T-cell (primary cell): ENCODE data around the gene PARP12. TPM values are rescaled to one million over a fixed set of nuclear protein-coding genes. Genes with fewer than 3 reads are reported as not detected.

ENCODE experiments used
- ATAC-seq, 4 experiments: fragments of 200-7000 bp in 3 of 4; fragments of 150-1000 bp in 1 of 4; cut with Tn5 transposase; replicated peaks in 1 of 4; 1 replicate in 3 of 4; 2 replicates in 1 of 4; pipeline ENCODE4 v1.10.0; 2021; ENCODE audit warnings: moderate library complexity in 3 of 4, mild to moderate bottlenecking in 2 of 4, moderate number of reproducible peaks in 1 of 4
- CTCF ChIA-PET, 2 donors: fragments of 300-600 bp; sonication (Branson Sonifier 250); formaldehyde crosslinking; loops; one replicate each; lab custom pipeline; 2022; ENCODE audit warnings: antibody characterized with exemption in 2 of 2; lab: Charles Lee
- POLR2A ChIA-PET, 2 donors: fragments of 300-600 bp; sonication (Branson Sonifier 250); formaldehyde crosslinking; loops; one replicate each; lab custom pipeline; 2022; ENCODE audit warnings: antibody characterized with exemption in 2 of 2; lab: Charles Lee
- DNase-seq, 35 experiments: peaks; one replicate each; pipeline versions ENCODE4 v3.0.0 to v3.0.0-alpha.2; 2013 to 2023
- H3K27ac ChIP-seq: one replicate; pipeline ENCODE4 v1.5.1; 2013; ENCODE audit warnings: low read length
- H3K27me3 ChIP-seq, 2 experiments: replicated peaks in 1 of 2; 1 replicate in 1 of 2; 2 replicates in 1 of 2; pipeline versions ENCODE4 v1.6.1 to v1.7.0; 2013; ENCODE audit warnings: low read length in 1 of 2, mixed read lengths in 1 of 2; ENCODE audit not compliant: control insufficient read depth in 2 of 2, insufficient read depth in 2 of 2; ENCODE audit errors: extremely low read depth in 1 of 2
- H3K36me3 ChIP-seq, 2 donors: 1 replicate in 1 of 2; 2 replicates in 1 of 2; pipeline versions ENCODE4 v1.6.1 to v1.7.0; 2013; ENCODE audit warnings: low read length in 1 of 2; ENCODE audit not compliant: control insufficient read depth in 2 of 2, insufficient read depth in 1 of 2; ENCODE audit errors: extremely low read depth in 1 of 2
- H3K4me1 ChIP-seq, 2 experiments: 1 replicate in 1 of 2; 2 replicates in 1 of 2; pipeline versions ENCODE4 v1.6.1 to v1.7.0; 2013; ENCODE audit warnings: low read length in 2 of 2, mixed read lengths in 1 of 2; ENCODE audit not compliant: insufficient read depth in 2 of 2, control insufficient read depth in 1 of 2; ENCODE audit errors: extremely low read depth in 1 of 2
- H3K4me3 ChIP-seq, 2 donors: 1 replicate in 1 of 2; 2 replicates in 1 of 2; pipeline versions ENCODE4 v1.5.1 to v1.7.0; 2013; ENCODE audit warnings: mild to moderate bottlenecking in 2 of 2, low read length in 1 of 2, moderate library complexity in 1 of 2; ENCODE audit not compliant: control insufficient read depth in 1 of 2; ENCODE audit errors: extremely low read depth in 1 of 2
- H3K9me3 ChIP-seq: 2 replicates; pipeline ENCODE4 v1.7.0; 2013
- H3K27ac Mint-ChIP-seq, 2 donors: one replicate each; pipeline ENCODE4 v1.8.0; 2020 to 2021; ENCODE audit warnings: mild to moderate bottlenecking in 2 of 2, mixed read lengths in 2 of 2
- H3K27me3 Mint-ChIP-seq, 2 donors: one replicate each; pipeline ENCODE4 v1.8.0; 2021 to 2022; ENCODE audit warnings: mixed read lengths in 2 of 2
- H3K36me3 Mint-ChIP-seq: one replicate; pipeline ENCODE4 v1.8.0; 2021; ENCODE audit warnings: mixed read lengths
- H3K4me1 Mint-ChIP-seq, 3 donors: one replicate each; pipeline ENCODE4 v1.8.0; 2020 to 2022; ENCODE audit warnings: mixed read lengths in 3 of 3, mild to moderate bottlenecking in 1 of 3
- H3K4me3 Mint-ChIP-seq, 3 donors: one replicate each; pipeline ENCODE4 v1.8.0; 2020 to 2022; ENCODE audit warnings: mild to moderate bottlenecking in 3 of 3, mixed read lengths in 3 of 3, moderate library complexity in 3 of 3
- H3K9me3 Mint-ChIP-seq, 3 donors: one replicate each; pipeline ENCODE4 v1.8.0; 2020 to 2022; ENCODE audit warnings: mixed read lengths in 3 of 3
- WGBS: methylation state at CpG from one replicate; pipeline ENCODE4 v1.1.5; 2013; ENCODE audit warnings: missing lambda C conversion rate; ENCODE audit not compliant: insufficient coverage; 5-methylcytosine and 5-hydroxymethylcytosine counted together
- total RNA-seq, 35 experiments: library from RNA in 6 of 35; stranded (reverse) in 6 of 35; fragments of 120-200 nt in 1 of 35; gene quantifications; one replicate each; pipeline versions ENCODE4 v1.2.1 to v1.2.4 and lab custom pipeline; 2013 to 2026

The PARP12 gene
- total RNA-seq, 5 donors from 2014 or later (not counting 1 experiment from before 2014, with no cell fraction given), result 104 to 129 (median 108) TPM

GRCh38 chr7:140084972-140085371, 22.2 kb upstream of the PARP12 start:
- peaks cover 32 to 51% (median 39%) of the 10 kb centered on the region in 3 donors for H3K4me1 Mint-ChIP-seq
- peak overlapping the region; percentile 42 for H3K27ac ChIP-seq
- H3K27me3 ChIP-seq, result no peaks in the 10 kb centered on the region
- POLR2A ChIA-PET, result interaction anchor here in 1 of 2 donors (0.6 kb wide), 1 partner anchor 1568 kb away, joined by 5 read pairs; no protein-coding TSS in a partner anchor
- no peaks in the 10 kb centered on the region for H3K9me3 Mint-ChIP-seq
- H3K4me3 Mint-ChIP-seq, result peak overlapping the region; percentile 0 to 2 (median 1)
- peaks cover 0 to 2% of the 10 kb centered on the region in 2 donors for H3K36me3 ChIP-seq
- CTCF ChIA-PET, result no interaction called here
- H3K36me3 Mint-ChIP-seq, result no peaks in the 10 kb centered on the region
- no peaks in the 10 kb centered on the region for H3K27me3 Mint-ChIP-seq
- WGBS, result 34% methylated on average over 8 of the region's 8 CpGs
- no peaks in the 10 kb centered on the region for H3K9me3 ChIP-seq
- peak in 12 of 35 experiments; percentile 7 to 36 (median 21) for DNase-seq
- no peak overlapping the region for H3K4me3 ChIP-seq
- peak overlapping the region; percentile 62 to 75 for H3K27ac Mint-ChIP-seq
- ATAC-seq, result peak in 3 of 4 experiments; percentile 53 to 69 (median 62)
- peaks cover 0 to 10% of the 10 kb centered on the region in 2 experiments for H3K4me1 ChIP-seq

DNA sequence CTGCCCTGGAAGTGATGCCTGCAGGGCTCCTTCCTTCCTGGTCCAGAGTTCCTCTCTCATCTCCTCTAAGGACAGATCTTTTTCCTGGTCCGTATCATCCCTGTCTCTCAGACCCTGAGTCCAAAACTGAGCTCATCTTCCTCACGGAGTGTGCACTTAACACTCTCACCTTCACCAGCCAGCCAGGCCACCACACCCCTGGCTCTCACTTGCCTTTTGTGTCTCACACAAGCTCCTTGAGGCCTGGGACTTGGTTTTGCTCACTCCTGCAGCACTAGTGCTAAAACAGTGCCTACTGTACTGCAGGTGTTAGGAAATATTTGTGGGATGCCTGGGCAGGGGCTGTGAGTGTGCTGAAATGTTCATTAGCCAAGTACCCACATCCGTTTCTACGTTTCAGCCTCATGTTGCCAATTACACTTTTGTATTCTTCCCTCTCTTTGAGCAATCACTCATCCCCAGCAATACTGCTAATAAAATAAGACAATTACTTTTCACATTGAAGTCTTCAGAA, 21.4 kb upstream of the PARP12 start:
- ChIA-PET CTCF (interaction anchor here (0.6 kb wide), 2 partner anchors 98 to 676 kb away, joined by 3 to 9 read pairs; no protein-coding TSS in a partner anchor), POLR2A (interaction anchor here (0.6 kb wide), 2 partner anchors 28 to 1568 kb away, joined by 3 to 5 read pairs; no protein-coding TSS in a partner anchor)
- Histone ChIP-seq H3K27ac (no peak overlapping the region), H3K4me1 (peaks cover 0 to 10% of the 10 kb centered on the region in 2 experiments), H3K36me3 (no peaks in the 10 kb centered on the region), H3K4me3 (no peak overlapping the region), H3K9me3 (no peaks in the 10 kb centered on the region), H3K27me3 (no peaks in the 10 kb centered on the region)
- DNase-seq (peak in 1 of 35 experiments; percentile 13), ATAC-seq (no peak)
- Mint-ChIP-seq H3K9me3 (no peaks in the 10 kb centered on the region), H3K27ac (peak overlapping the region; percentile 79 to 84), H3K36me3 (no peaks in the 10 kb centered on the region), H3K4me1 (peaks cover 32 to 51% (median 39%) of the 10 kb centered on the region in 3 donors), H3K27me3 (no peaks in the 10 kb centered on the region), H3K4me3 (no peak overlapping the region)
- WGBS, result 90% methylated on average over 2 of the region's 4 CpGs

DNA sequence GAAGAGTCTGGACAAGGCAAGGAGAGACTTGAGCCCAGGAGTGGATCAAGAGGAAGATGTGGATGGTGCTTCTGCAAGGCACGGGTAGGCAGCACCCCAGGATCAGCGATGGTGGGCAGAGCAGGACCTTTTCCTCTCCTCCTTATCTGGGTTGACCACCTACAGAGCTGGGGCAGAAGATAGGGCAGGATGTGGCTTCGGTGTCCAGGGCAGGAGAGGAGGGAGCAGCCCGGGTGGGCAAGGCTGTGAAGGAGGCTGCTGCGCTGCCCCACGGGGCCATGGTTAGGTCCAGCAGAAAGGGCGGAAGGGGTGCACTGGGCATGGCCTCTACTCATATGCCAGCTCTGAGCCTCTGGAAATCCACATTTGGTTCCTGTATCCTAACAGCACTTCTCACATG, 20.0 kb upstream of the PARP12 start:
- CTCF ChIA-PET, result no interaction called here
- Mint-ChIP-seq H3K36me3 (no peaks in the 10 kb centered on the region), H3K27me3 (no peaks in the 10 kb centered on the region), H3K4me1 (peaks cover 37 to 50% (median 45%) of the 10 kb centered on the region in 3 donors), H3K4me3 (no peak overlapping the region), H3K9me3 (no peaks in the 10 kb centered on the region), H3K27ac (peak overlapping the region; percentile 46 to 68)
- POLR2A ChIA-PET, result no interaction called here
- no peak for DNase-seq
- 53% methylated on average over 3 of the region's 7 CpGs for WGBS
- ATAC-seq, result no peak
- peaks cover 0 to 17% of the 10 kb centered on the region in 2 experiments for H3K4me1 ChIP-seq
- no peak overlapping the region for H3K27ac ChIP-seq
- H3K9me3 ChIP-seq, result no peaks in the 10 kb centered on the region
- H3K27me3 ChIP-seq, result no peaks in the 10 kb centered on the region
- no peak overlapping the region for H3K4me3 ChIP-seq
- no peaks in the 10 kb centered on the region for H3K36me3 ChIP-seq

GRCh38 chr7:140081774-140082425, 19.1 kb upstream of the PARP12 start:
- ChIA-PET CTCF (no interaction called here), POLR2A (interaction anchor here in 1 of 2 donors (0.6 kb wide), 1 partner anchor 272 kb away, joined by 8 read pairs; no protein-coding TSS in a partner anchor)
- no peaks in the 10 kb centered on the region for H3K9me3 ChIP-seq
- H3K9me3 Mint-ChIP-seq, result no peaks in the 10 kb centered on the region
- no peaks in the 10 kb centered on the region for H3K27me3 Mint-ChIP-seq
- WGBS, result 86% methylated on average over 9 of the region's 11 CpGs
- ATAC-seq, result no peak
- H3K27ac Mint-ChIP-seq, result peak overlapping the region; percentile 41 to 65
- H3K36me3 Mint-ChIP-seq, result no peaks in the 10 kb centered on the region
- no peak overlapping the region for H3K27ac ChIP-seq
- no peak overlapping the region for H3K4me3 ChIP-seq
- no peaks in the 10 kb centered on the region for H3K27me3 ChIP-seq
- DNase-seq, result no peak
- peaks cover 0 to 17% of the 10 kb centered on the region in 2 experiments for H3K4me1 ChIP-seq
- peaks cover 34 to 43% (median 42%) of the 10 kb centered on the region in 3 donors for H3K4me1 Mint-ChIP-seq
- no peaks in the 10 kb centered on the region for H3K36me3 ChIP-seq
- no peak overlapping the region for H3K4me3 Mint-ChIP-seq

DNA sequence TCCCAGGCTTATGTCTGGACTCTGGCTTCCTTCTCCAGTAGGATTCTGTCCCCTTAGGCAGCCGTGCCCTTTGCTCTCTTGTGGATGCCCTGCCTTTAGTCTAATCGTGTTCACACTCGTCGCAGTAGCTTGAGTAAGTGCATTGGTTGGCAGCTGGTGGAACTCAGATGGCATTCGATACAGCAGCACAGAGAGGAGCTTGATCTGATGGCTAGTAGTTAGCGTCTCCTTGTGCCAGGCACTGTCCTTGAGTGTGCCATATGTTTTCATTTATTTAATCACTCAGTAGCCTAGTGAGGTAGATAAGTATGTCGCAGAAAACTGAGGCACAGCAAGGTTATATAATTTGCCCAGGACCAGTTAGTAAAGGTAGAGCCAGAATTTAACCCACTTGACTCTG, 18.2 kb upstream of the PARP12 start:
- Histone ChIP-seq H3K4me3 (no peak overlapping the region), H3K36me3 (no peaks in the 10 kb centered on the region), H3K9me3 (no peaks in the 10 kb centered on the region), H3K27ac (no peak overlapping the region), H3K4me1 (peaks cover 0 to 17% of the 10 kb centered on the region in 2 experiments), H3K27me3 (no peaks in the 10 kb centered on the region)
- peaks cover 24 to 33% (median 32%) of the 10 kb centered on the region in 3 donors for H3K4me1 Mint-ChIP-seq
- H3K9me3 Mint-ChIP-seq, result no peaks in the 10 kb centered on the region
- H3K27ac Mint-ChIP-seq, result peak overlapping the region in 1 of 2 donors; percentile 28
- H3K36me3 Mint-ChIP-seq, result no peaks in the 10 kb centered on the region
- ChIA-PET CTCF (no interaction called here), POLR2A (no interaction called here)
- no peak for ATAC-seq
- DNase-seq, result no peak
- 95% methylated on average over 4 of the region's 7 CpGs for WGBS
- no peaks in the 10 kb centered on the region for H3K27me3 Mint-ChIP-seq
- H3K4me3 Mint-ChIP-seq, result no peak overlapping the region

DNA sequence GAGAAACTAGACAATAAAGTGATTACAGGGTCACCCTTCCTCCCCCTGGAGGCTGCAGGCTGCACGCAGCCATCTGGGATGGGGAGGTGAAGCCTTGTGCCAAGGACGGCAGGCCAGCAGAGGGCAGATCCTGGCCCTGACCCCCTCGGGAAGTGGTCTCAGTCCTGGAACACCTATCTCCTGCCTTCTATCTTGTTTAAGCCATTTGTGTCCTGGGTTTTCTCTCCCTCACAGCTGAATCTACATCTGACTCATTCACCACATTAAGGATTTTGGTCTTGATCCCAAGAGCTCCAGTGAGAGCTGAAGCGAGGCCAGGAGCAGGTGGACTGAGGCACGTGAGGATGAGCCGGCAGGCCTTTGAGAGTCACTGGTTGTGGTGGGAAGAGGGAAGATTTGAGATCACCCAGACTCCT, 16.4 kb upstream of the PARP12 start:
- peaks cover 0 to 12% of the 10 kb centered on the region in 2 experiments for H3K4me1 ChIP-seq
- ATAC-seq (peak in 1 of 4 experiments; percentile 25), DNase-seq (no peak)
- H3K27me3 Mint-ChIP-seq, result no peaks in the 10 kb centered on the region
- no peak overlapping the region for H3K4me3 Mint-ChIP-seq
- peaks cover 8 to 18% (median 17%) of the 10 kb centered on the region in 3 donors for H3K4me1 Mint-ChIP-seq
- no peak overlapping the region for H3K27ac ChIP-seq
- no peak overlapping the region for H3K27ac Mint-ChIP-seq
- no peaks in the 10 kb centered on the region for H3K36me3 Mint-ChIP-seq
- no peaks in the 10 kb centered on the region for H3K36me3 ChIP-seq
- POLR2A ChIA-PET, result interaction anchor here in 1 of 2 donors (1.2 kb wide), 1 partner anchor 10 kb away, joined by 4 read pairs; no protein-coding TSS in a partner anchor
- H3K9me3 Mint-ChIP-seq, result no peaks in the 10 kb centered on the region
- H3K4me3 ChIP-seq, result no peak overlapping the region
- CTCF ChIA-PET, result no interaction called here
- 100% methylated on average over 2 of the region's 6 CpGs for WGBS
- H3K27me3 ChIP-seq, result no peaks in the 10 kb centered on the region
- no peaks in the 10 kb centered on the region for H3K9me3 ChIP-seq
